Measurements from ENCODE around the gene LHX3. TPM values are rescaled to one million over a fixed set of nuclear protein-coding genes. Genes with fewer than 3 reads are reported as not detected.

Gene LHX3
- total RNA-seq, 1 experiment from 2014 or later, result not detected

DNA sequence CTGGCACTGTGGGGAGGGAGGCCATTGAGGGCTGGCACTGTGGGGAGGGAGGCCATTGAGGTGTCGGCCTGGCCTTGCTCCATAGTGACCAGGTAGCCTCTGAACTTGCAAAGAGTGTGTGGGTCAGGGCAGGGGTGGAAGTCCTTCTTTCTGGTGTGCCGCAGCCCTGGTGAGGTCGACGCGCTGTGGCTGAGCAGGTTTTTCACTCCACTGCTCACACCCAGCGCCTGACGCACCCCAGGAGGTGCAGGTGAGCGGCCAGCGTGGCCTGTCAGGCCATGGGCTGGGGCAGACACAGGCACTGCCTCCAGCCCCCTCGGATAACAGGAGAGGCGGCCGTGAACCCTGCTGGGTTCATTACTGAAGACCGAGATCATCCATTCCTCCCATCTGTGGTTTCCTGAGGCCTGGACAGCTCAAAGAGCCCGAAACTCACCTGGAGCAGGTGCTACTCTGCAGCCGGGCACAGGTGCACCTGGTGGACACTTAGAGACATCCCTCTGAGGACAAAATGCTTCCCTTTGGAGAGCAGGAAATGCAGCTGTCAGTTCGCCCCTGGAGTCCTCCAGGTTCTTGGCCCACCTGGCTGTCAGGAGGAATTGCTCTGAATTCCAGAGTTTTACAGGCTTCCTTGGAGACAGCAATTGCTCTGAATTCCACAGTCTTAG, 32.4 kb downstream of the LHX3 start:
- H3K27ac Mint-ChIP-seq, result peak overlapping the region in 2 of 3 experiments; percentile 84 to 96; a peak in 2 of 7 replicates
- no peaks in the 10 kb centered on the region for H3K27me3 ChIP-seq (ENCODE audit: insufficient read depth, low read length)
- peaks cover 1% of the 10 kb centered on the region; the same call in 1 of the 2 replicates for H3K4me1 ChIP-seq (ENCODE audit: insufficient read depth, low read length)

More for the DNA sequence above, 32.4 kb downstream of the LHX3 start:
- H3K4me2 ChIP-seq (ENCODE audit: insufficient read depth, insufficient read length, low read length), result no peak overlapping the region
- H3K56ac ChIP-seq (ENCODE audit: insufficient read length, low read depth, low read length), result no peak overlapping the region
- H3K23ac ChIP-seq (ENCODE audit: insufficient read length, low read depth, low read length), result no peak overlapping the region
- H2BK15ac ChIP-seq (ENCODE audit: low read depth, low read length), result no peak overlapping the region
- no peak overlapping the region for H2BK12ac ChIP-seq (ENCODE audit: insufficient read length, low read depth, low read length)
- no peak overlapping the region for H3K14ac ChIP-seq (ENCODE audit: insufficient read depth, low read length)
- no peak overlapping the region for H2BK20ac ChIP-seq (ENCODE audit: low read depth, low read length, poor library complexity, severe bottlenecking)
- no peaks in the 10 kb centered on the region for H3K79me2 ChIP-seq (ENCODE audit: insufficient read depth, low read length)
- no peaks in the 10 kb centered on the region for H4K20me1 ChIP-seq (ENCODE audit: control insufficient read depth, insufficient read depth, insufficient read length)
- no peak overlapping the region for H4K91ac ChIP-seq (ENCODE audit: insufficient read length, low read depth, low read length)
- H3K18ac ChIP-seq (ENCODE audit: insufficient read length, low read depth, low read length), result no peak overlapping the region
- H3K9me3 Mint-ChIP-seq, result no peaks in the 10 kb centered on the region; a peak in 2 of 5 replicates
- H3K4ac ChIP-seq (ENCODE audit: low read depth, low read length), result no peak overlapping the region
- H4K8ac ChIP-seq (replicated peaks; ENCODE audit: insufficient read length, low read depth, low read length), result no peak overlapping the region
- no peaks in the 10 kb centered on the region for H3K9me3 ChIP-seq (ENCODE audit: control insufficient read depth, low read depth, low read length)
- WGBS (ENCODE audit: extremely low coverage, insufficient read length, low lambda C conversion rate), result no CpG with 5 or more reads among the region's 16 CpGs
- no peak overlapping the region for H2AK5ac ChIP-seq (ENCODE audit: insufficient read length, low read length)
- peaks cover 25 to 45% of the 10 kb centered on the region in 2 experiments for H3K4me1 Mint-ChIP-seq
- H2AFZ ChIP-seq (ENCODE audit: low read length), result no peak overlapping the region
- H4K5ac ChIP-seq (ENCODE audit: insufficient read length, low read depth, low read length), result no peak overlapping the region
- no peak overlapping the region for H3K27ac ChIP-seq (ENCODE audit: insufficient read length, low read depth, low read length)
- H3K9ac ChIP-seq (ENCODE audit: extremely low read depth, insufficient read length, low read length), result no peak overlapping the region
- H3K23me2 ChIP-seq (ENCODE audit: insufficient read length, low read depth, low read length, poor library complexity, severe bottlenecking), result no peaks in the 10 kb centered on the region
- TF ChIP-seq CTCF (conservative IDR thresholded peaks at IDR 0.05), result peak; percentile 40; the same call in 1 of the 3 replicates
- no peaks in the 10 kb centered on the region; a peak in 1 of 7 replicates for H3K36me3 Mint-ChIP-seq (ENCODE audit: insufficient read depth in 1 of 3, low read depth in 3 of 3)
- peak overlapping the region in 1 of 2 experiments; percentile 46; a peak in 2 of 5 replicates for H3K4me3 Mint-ChIP-seq
- H3T11ph ChIP-seq (ENCODE audit: low read length), result no peak overlapping the region
- no peaks in the 10 kb centered on the region for H3K79me1 ChIP-seq (ENCODE audit: insufficient read depth, low read depth, low read length, poor library complexity, severe bottlenecking)
- peak; percentile 71 for DNase-seq
- no peak overlapping the region for H2BK120ac ChIP-seq (ENCODE audit: low read depth, low read length, poor library complexity, severe bottlenecking)
- H2BK5ac ChIP-seq (ENCODE audit: insufficient read length, low read length), result no peak overlapping the region
- H3K27me3 Mint-ChIP-seq (ENCODE audit: low read depth), result peaks cover 2% of the 10 kb centered on the region; the same call in 1 of the 2 replicates

All from H9 (cell line).